NCI-H2196 (cell line): Measurements from ENCODE around the gene MTMR11.

ENCODE experiments used
- DNase-seq: peaks from one replicate; lab custom pipeline; 2025; ENCODE audit not compliant: unreplicated experiment; lab: John Stamatoyannopoulos, UW

Gene MTMR11

GRCh38 chr1:149937759-149938158 is 1.1 kb upstream of the MTMR11 start:
- DNase-seq: no peak

GRCh38 chr1:149936992-149937705 is 470 bp upstream of the MTMR11 start:
- DNase-seq: peak; percentile 46

GRCh38 chr1:149934356-149934755 is 2.3 kb downstream of the MTMR11 start:
- no peak for DNase-seq

GRCh38 chr1:149933208-149933607 is 3.5 kb downstream of the MTMR11 start:
- no peak for DNase-seq

- no peak for DNase-seq
Measured at GRCh38 chr1:149932474-149932873, 4.2 kb downstream of the MTMR11 start.

- DNase-seq: no peak
Measured at GRCh38 chr1:149931212-149931790, 5.4 kb downstream of the MTMR11 start.

GRCh38 chr1:149929856-149930255 is 6.8 kb downstream of the MTMR11 start:
- no peak for DNase-seq

- no peak for DNase-seq
Measured at GRCh38 chr1:149928401-149928724, 8.3 kb downstream of the MTMR11 start.

GRCh38 chr1:149927563-149928400 is 8.9 kb downstream of the MTMR11 start, which contains the start of gene SF3B4:
Gene SF3B4 (minus strand): TSS chr1:149927803. CDS start chr1:149927759, 44 bp downstream.
- peak; percentile 95 for DNase-seq

GRCh38 chr1:149927056-149927562 is 9.6 kb downstream of the MTMR11 start:
- no peak for DNase-seq

- DNase-seq: no peak
Measured at GRCh38 chr1:149926296-149926695, 10.4 kb downstream of the MTMR11 start.

- no peak for DNase-seq
Measured at GRCh38 chr1:149925751-149926150, 10.9 kb downstream of the MTMR11 start.

- no peak for DNase-seq
Measured at GRCh38 chr1:149925345-149925744, 11.3 kb downstream of the MTMR11 start.

- no peak for DNase-seq
Measured at GRCh38 chr1:149923626-149924025, 13.1 kb downstream of the MTMR11 start.

- peak; percentile 73 for DNase-seq
Measured at GRCh38 chr1:149917571-149918144, 19.0 kb downstream of the MTMR11 start, which contains the start of gene SV2A. Gene SV2A (minus strand): TSS chr1:149917844. CDS start chr1:149913840, 4,004 bp downstream.

GRCh38 chr1:149916898-149917252 is 19.8 kb downstream of the MTMR11 start:
- DNase-seq: no peak

- DNase-seq: no peak
Measured at GRCh38 chr1:149916193-149916897, 20.3 kb downstream of the MTMR11 start.

GRCh38 chr1:149915429-149916192 is 21.1 kb downstream of the MTMR11 start:
- DNase-seq: no peak

- DNase-seq: no peak
Measured at GRCh38 chr1:149914545-149914944, 22.1 kb downstream of the MTMR11 start.

- DNase-seq: no peak
Measured at GRCh38 chr1:149906570-149907075, 30.1 kb downstream of the MTMR11 start.
